ENCODE measurements around the gene LPAR5. TPM values are rescaled to one million over a fixed set of nuclear protein-coding genes. Genes with fewer than 3 reads are reported as not detected.
A peak's percentile ranks its signal among the peaks of the same experiment; 100 is the strongest.

The LPAR5 gene
- total and polyA plus RNA-seq, 2 of the 8 experiments (the other 6 are each of a cell fraction or from before 2014, with no cell fraction given), result 0.22 to 0.24 TPM

DNA sequence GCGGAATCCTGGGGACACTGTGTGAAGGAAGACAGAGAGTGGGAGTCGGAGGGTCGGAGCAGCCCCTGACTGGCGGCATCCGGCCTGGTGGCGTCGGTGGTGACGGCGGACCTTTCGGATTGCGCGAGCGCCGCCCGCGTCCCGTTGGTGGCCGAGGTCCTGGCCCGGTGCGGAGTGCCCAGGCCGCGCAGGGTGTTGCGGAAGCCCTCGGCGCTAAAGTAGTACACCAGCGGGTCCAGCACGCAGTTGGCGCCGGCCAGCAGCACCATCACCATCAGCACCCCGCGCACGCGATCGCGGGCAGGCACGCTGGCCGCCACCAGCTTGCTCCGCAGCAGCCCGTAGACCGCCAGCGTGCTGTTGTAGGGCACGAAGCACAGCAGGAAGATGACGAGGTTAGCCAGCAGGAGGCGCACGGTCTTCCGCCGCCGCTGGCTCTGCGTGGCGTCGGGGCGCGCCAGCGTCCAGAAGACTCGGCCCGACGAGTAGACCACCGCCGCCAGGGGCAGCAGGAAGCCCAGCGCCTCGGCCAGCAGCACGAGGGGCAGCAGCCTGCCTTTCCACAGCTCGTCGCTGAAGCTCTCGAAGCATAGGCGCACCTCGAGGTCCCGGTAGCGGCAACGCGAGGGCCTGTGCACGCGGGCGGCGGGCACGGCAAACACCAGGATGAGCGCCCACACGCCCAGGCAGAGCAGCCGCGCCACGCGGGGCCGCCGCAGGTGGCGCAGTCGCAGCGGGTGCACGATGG is 15.4 kb downstream of the LPAR5 start:
- DNase-seq (ENCODE audit: low read depth in 1 of 2, low spot score in 2 of 2) (peak; percentile 80 to 91), FAIRE-seq (no peak)
- H3K4me3 ChIP-seq (ENCODE audit: extremely low read depth in 1 of 4, insufficient read depth in 2 of 4, low read depth in 3 of 4, low read length in 4 of 4), result peak overlapping the region; percentile 11 to 52 (median 16); a peak in 6 of 8 replicates
- no peak overlapping the region for H2AK5ac ChIP-seq (ENCODE audit: low read depth, low read length)
- H3K14ac ChIP-seq (ENCODE audit: insufficient read length), result no peak overlapping the region
- H2BK12ac ChIP-seq (ENCODE audit: low read depth, low read length), result peak overlapping the region; percentile 32; the same call in 1 of the 2 replicates
- peaks cover 3 to 7% (median 6%) of the 10 kb centered on the region in 4 experiments; a peak in 6 of 7 replicates for H3K4me1 ChIP-seq (replicated peaks in 1 of 4; ENCODE audit: control insufficient read depth in 3 of 4, insufficient read depth in 4 of 4, low read length in 3 of 4)
- WGBS, 2 experiments (ENCODE audit: extremely low coverage in 1 of 2, insufficient coverage in 1 of 2, insufficient read length in 1 of 2, insufficient replicate concordance in 2 of 2, low coverage in 1 of 2, low lambda C conversion rate in 2 of 2, missing lambda C conversion rate in 1 of 2), result 25% methylated on average over 81 of the region's 88 CpGs; no CpG with 5 or more reads in 1 of the 2 experiments
- peak overlapping the region; percentile 69; the same call in 1 of the 2 replicates for H2BK5ac ChIP-seq (ENCODE audit: low read depth, low read length)
- H3K27ac ChIP-seq (ENCODE audit: low read depth, low read length), result no peak overlapping the region
- H3K23ac ChIP-seq (ENCODE audit: insufficient read length), result no peak overlapping the region
- peak overlapping the region; percentile 94 for H4K91ac ChIP-seq (replicated peaks; ENCODE audit: insufficient read length, low read length)
- peak overlapping the region; percentile 97 for H4K8ac ChIP-seq (ENCODE audit: extremely low read depth, insufficient read depth, low read length)
- CTCF ChIA-PET (ENCODE audit: partially characterized antibody), result interaction anchor here (0.6 to 8.7 kb wide), 43 partner anchors 8 to 249 kb away, joined by 3 to 146 read pairs (median 5); partner anchors contain the start of genes ACRBP, COPS7A, GNB3 and GPR162
- no peaks in the 10 kb centered on the region; a peak in 1 of 4 replicates for H3K9me3 ChIP-seq (ENCODE audit: insufficient read depth in 2 of 2, low read depth in 1 of 2, low read length in 1 of 2)
- H3K36me3 ChIP-seq (ENCODE audit: control insufficient read depth in 2 of 4, insufficient read depth in 4 of 4, low read length in 3 of 4), result no peaks in the 10 kb centered on the region
- H4K20me1 ChIP-seq (replicated peaks in 1 of 2; ENCODE audit: control insufficient read depth in 1 of 2, insufficient read depth in 2 of 2, low read length in 2 of 2), result no peaks in the 10 kb centered on the region
- H3K79me1 ChIP-seq (ENCODE audit: low read depth, low read length), result no peaks in the 10 kb centered on the region
- H2AFZ ChIP-seq (ENCODE audit: low read length), result peak overlapping the region; percentile 55; the same call in 1 of the 2 replicates
- no peaks in the 10 kb centered on the region for H3K79me2 ChIP-seq (ENCODE audit: control insufficient read depth in 1 of 2, insufficient read depth in 2 of 2, low read length in 2 of 2)
- peaks cover 2% of the 10 kb centered on the region; the same call in 1 of the 2 replicates for H3K23me2 ChIP-seq (ENCODE audit: low read depth, low read length)
- H2BK15ac ChIP-seq (ENCODE audit: low read length), result no peak overlapping the region
- no peak overlapping the region for H3K56ac ChIP-seq (replicated peaks; ENCODE audit: insufficient read length, low read depth, low read length)
- peaks cover 4 to 27% (median 21%) of the 10 kb centered on the region in 4 experiments; a peak in 6 of 7 replicates for H3K27me3 ChIP-seq (replicated peaks in 1 of 4; ENCODE audit: control insufficient read depth in 3 of 4, extremely low read depth in 1 of 4, insufficient read depth in 3 of 4, low read length in 3 of 4)
- H3K4ac ChIP-seq (replicated peaks; ENCODE audit: insufficient read length, low read depth, low read length), result peak overlapping the region; percentile 94
- H3K4me2 ChIP-seq (ENCODE audit: insufficient read depth in 1 of 2, low read depth in 2 of 2, low read length in 2 of 2), result peak overlapping the region; percentile 56 to 72
- H2BK120ac ChIP-seq (replicated peaks; ENCODE audit: low read depth, low read length), result no peak overlapping the region
- peak overlapping the region; percentile 61 for H4K5ac ChIP-seq (ENCODE audit: insufficient read length, low read depth, low read length)
- 0 out of 2 replicates have a peak overlapping the region, but pooled peaks have one; percentile 27 for H2BK20ac ChIP-seq (ENCODE audit: low read length)
- peak overlapping the region; percentile 79 for H3K18ac ChIP-seq (ENCODE audit: extremely low read depth, low read length)
- H3K9ac ChIP-seq (replicated peaks in 1 of 4; ENCODE audit: extremely low read depth in 1 of 4, low read depth in 3 of 4, low read length in 3 of 4), result peak overlapping the region in 3 of 4 experiments; percentile 17 to 71 (median 71); a peak in 4 of 7 replicates
- POLR2A ChIA-PET (ENCODE audit: partially characterized antibody), result interaction anchor here (0.5 to 4.2 kb wide), 17 partner anchors 12 to 133 kb away, joined by 3 to 18 read pairs (median 3); partner anchors contain the start of genes ACRBP, GAPDH and ZNF384
- TF ChIP-seq CTBP2 (IDR thresholded peaks at IDR 0.05; ENCODE audit: borderline replicate concordance, insufficient read depth, insufficient read length, low read length) (peak; percentile 89), SP4 (IDR thresholded peaks at IDR 0.05; ENCODE audit: low read length) (0 out of 2 replicates have a peak, but pooled peaks have one; percentile 53), NANOG (IDR thresholded peaks at IDR 0.05; ENCODE audit: insufficient read depth, low read depth, low read length, poor library complexity, severe bottlenecking) (no peak)
- TF ChIP-seq, protein P1, sequence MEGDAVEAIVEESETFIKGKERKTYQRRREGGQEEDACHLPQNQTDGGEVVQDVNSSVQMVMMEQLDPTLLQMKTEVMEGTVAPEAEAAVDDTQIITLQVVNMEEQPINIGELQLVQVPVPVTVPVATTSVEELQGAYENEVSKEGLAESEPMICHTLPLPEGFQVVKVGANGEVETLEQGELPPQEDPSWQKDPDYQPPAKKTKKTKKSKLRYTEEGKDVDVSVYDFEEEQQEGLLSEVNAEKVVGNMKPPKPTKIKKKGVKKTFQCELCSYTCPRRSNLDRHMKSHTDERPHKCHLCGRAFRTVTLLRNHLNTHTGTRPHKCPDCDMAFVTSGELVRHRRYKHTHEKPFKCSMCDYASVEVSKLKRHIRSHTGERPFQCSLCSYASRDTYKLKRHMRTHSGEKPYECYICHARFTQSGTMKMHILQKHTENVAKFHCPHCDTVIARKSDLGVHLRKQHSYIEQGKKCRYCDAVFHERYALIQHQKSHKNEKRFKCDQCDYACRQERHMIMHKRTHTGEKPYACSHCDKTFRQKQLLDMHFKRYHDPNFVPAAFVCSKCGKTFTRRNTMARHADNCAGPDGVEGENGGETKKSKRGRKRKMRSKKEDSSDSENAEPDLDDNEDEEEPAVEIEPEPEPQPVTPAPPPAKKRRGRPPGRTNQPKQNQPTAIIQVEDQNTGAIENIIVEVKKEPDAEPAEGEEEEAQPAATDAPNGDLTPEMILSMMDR (IDR thresholded peaks at IDR 0.05; ENCODE audit: control extremely low read depth in 1 of 3, insufficient read depth in 1 of 3, low read depth in 1 of 3, low read length in 3 of 3), result peak; percentile 89 to 99 (median 92)
- TF ChIP-seq, protein P2, sequence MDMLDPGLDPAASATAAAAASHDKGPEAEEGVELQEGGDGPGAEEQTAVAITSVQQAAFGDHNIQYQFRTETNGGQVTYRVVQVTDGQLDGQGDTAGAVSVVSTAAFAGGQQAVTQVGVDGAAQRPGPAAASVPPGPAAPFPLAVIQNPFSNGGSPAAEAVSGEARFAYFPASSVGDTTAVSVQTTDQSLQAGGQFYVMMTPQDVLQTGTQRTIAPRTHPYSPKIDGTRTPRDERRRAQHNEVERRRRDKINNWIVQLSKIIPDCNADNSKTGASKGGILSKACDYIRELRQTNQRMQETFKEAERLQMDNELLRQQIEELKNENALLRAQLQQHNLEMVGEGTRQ (IDR thresholded peaks at IDR 0.05; ENCODE audit: low read length), result no peak

Measured in H1 (cell line).